Measurements from ENCODE around the gene CLSTN2.

DNA sequence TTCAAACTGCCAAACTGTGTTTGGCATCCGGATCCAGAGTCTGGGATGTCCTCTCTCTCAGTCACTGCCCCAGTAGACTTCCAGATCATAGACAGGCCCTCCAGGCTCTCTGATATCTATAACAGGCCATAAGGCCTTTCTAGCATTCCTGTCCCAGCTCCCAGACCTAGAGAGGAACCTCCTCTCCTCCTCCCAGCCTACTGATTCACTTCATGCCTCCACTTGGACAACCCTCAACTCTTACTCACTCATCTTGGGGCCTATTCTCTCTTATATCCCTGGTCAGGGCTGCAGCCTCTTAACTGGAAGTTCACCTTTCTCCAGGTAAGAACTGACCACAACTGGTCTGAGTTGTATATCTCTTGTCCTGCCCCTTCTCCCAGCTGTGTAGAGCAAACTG lies 489.2 kb downstream of the CLSTN2 start:
- TF ChIP-seq, protein P1, sequence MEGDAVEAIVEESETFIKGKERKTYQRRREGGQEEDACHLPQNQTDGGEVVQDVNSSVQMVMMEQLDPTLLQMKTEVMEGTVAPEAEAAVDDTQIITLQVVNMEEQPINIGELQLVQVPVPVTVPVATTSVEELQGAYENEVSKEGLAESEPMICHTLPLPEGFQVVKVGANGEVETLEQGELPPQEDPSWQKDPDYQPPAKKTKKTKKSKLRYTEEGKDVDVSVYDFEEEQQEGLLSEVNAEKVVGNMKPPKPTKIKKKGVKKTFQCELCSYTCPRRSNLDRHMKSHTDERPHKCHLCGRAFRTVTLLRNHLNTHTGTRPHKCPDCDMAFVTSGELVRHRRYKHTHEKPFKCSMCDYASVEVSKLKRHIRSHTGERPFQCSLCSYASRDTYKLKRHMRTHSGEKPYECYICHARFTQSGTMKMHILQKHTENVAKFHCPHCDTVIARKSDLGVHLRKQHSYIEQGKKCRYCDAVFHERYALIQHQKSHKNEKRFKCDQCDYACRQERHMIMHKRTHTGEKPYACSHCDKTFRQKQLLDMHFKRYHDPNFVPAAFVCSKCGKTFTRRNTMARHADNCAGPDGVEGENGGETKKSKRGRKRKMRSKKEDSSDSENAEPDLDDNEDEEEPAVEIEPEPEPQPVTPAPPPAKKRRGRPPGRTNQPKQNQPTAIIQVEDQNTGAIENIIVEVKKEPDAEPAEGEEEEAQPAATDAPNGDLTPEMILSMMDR (conservative IDR thresholded peaks at IDR 0.05; ENCODE audit: low read depth, low read length): no peak
- TF ChIP-seq EZH2phosphoT487 (IDR thresholded peaks at IDR 0.05; ENCODE audit: borderline replicate concordance, low read length): no peak

Measured in PC-3 (cell line).